NCI-H69 (cell line): ENCODE results near the gene OR11G2.
"Not testable (repeated sequence)": the region's sequence is repeated elsewhere in the genome, so short reads cannot be mapped to it uniquely, and the experiment has no call there.

Experiments
- DNase-seq: peaks from one replicate; lab custom pipeline; 2025; lab: John Stamatoyannopoulos, UW

OR11G2 gene

GRCh38 chr14:20228681-20229080, 38.0 kb downstream of the OR11G2 start, which contains the start of gene OR11H7:
Gene OR11H7 (plus strand): TSS chr14:20228981.
- no peak for DNase-seq

- DNase-seq: not testable (repeated sequence)
Measured at GRCh38 chr14:20235415-20235814, 44.7 kb downstream of the OR11G2 start.

DNA sequence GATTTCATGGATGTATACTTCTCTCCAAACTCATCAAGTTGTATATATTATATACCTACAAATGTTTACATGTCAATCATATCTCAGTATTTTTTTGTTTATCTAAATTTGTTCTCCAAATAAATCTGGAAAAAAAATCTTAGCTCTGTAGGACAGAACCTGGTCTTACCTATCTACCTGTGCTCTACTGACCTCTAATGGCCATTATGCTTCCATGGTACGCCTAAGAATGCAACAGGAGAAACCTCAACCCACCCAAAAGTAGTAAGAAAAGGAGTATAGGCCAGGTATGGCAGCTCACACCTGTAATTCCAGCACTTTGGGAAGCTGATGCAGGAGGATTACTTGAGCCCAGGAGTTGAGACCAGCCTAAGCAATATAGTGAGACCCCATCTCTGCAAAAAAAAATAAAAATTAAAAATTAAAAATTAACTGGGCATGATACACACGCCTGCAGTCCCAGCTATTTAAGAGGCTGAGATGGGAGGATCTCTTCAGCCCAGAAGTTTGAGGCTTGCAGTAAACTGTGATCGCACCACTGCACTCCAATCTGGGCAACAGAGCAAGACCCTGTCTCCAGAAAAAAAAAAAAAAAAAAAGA, 57.0 kb downstream of the OR11G2 start:
- DNase-seq: peak; percentile 38
